K562 (cell line): ENCODE results near the gene VWDE. TPM values are rescaled to one million over a fixed set of nuclear protein-coding genes. Genes with fewer than 3 reads are reported as not detected.
A peak's percentile ranks its signal among the peaks of the same experiment; 100 is the strongest.

Source experiments
- ARID1B ChIP-seq: fragments of 450-650 bp; IDR thresholded peaks from 2 replicates; pipeline ENCODE4 v1.6.1; 2016; ENCODE audit warnings: antibody characterized with exemption, mild to moderate bottlenecking, inconsistent platforms
- HNRNPL ChIP-seq: fragments of 200-400 bp; formaldehyde crosslinking; IDR thresholded peaks from 2 replicates; pipeline ENCODE4 v1.6.1; 2017; ENCODE audit warnings: low read depth, mild to moderate bottlenecking, low read length
- SRSF3 ChIP-seq: fragments of 200-400 bp; formaldehyde crosslinking; IDR thresholded peaks from 2 replicates; pipeline ENCODE4 v1.6.1; 2016; ENCODE audit warnings: mild to moderate bottlenecking, low read length, moderate library complexity; ENCODE audit not compliant: insufficient read depth
- TRIM28 ChIP-seq: fragments of 450-650 bp; IDR thresholded peaks from 2 replicates; pipeline ENCODE4 v1.6.1; 2017
- ZBTB43 ChIP-seq: sonication (generic); formaldehyde crosslinking; IDR thresholded peaks from 2 replicates; pipeline ENCODE4 v1.8.0; 2023; ENCODE audit warnings: mild to moderate bottlenecking, missing genetic modification reagents
- ZNF445 ChIP-seq: fragments of 250-450 bp; sonication (Bioruptor Pico); IDR thresholded peaks from 2 replicates; pipeline ENCODE4 v1.4.0; 2020; ENCODE audit warnings: low read depth, mild to moderate bottlenecking, moderate library complexity
- ZNF830 ChIP-seq: fragments of 250-450 bp; sonication (Bioruptor Pico); IDR thresholded peaks from 2 replicates; pipeline ENCODE4 v1.5.0; 2021; ENCODE audit warnings: mild to moderate bottlenecking
- polyA plus RNA-seq, 8 experiments: library from polyadenylated mRNA; depleted of rRNA in 4 of 8; stranded (reverse) in 5 of 8; unstranded in 3 of 8; fragments of >200 nt; fragmentation: Nextera tagmentation in 2 of 8; fragmentation: Illumina TruSeq in 1 of 8; extraction: Ambion mirVana in 2 of 8; extraction: Trizol in 1 of 8; gene quantifications; 2 replicates each; pipeline versions ENCODE4 v1.2.1 to v1.2.3, GENCODE V29; 2011 to 2014; ENCODE audit warnings: inconsistent platforms in 1 of 8, missing spikeins in 1 of 8
- total RNA-seq, 7 experiments: library from RNA; depleted of rRNA in 6 of 7; stranded (reverse); fragments of >200 nt in 6 of 7; fragmentation: Illumina TruSeq in 2 of 7; extraction: Trizol in 2 of 7; gene quantifications; 2 replicates each; pipeline versions ENCODE4 v1.2.1 to v1.2.3, GENCODE V29; 2011 to 2021; ENCODE audit warnings: low replicate concordance in 1 of 7
- TF ChIP-seq, protein P1 (sequence below): fragments of 200-800 bp; sonication (Bioruptor generic); IDR thresholded peaks from 2 replicates; pipeline ENCODE4 v1.6.1; 2016; ENCODE audit warnings: missing genetic modification characterization, missing compliant biosample characterization
- TF ChIP-seq, protein P2 (sequence below): fragments of 450-650 bp; formaldehyde crosslinking; IDR thresholded peaks from 2 replicates; pipeline ENCODE4 v1.4.0; 2022; ENCODE audit warnings: missing genetic modification characterization
- TF ChIP-seq, protein P3 (sequence below): fragments of 250-450 bp; sonication (Bioruptor Pico); IDR thresholded peaks from 2 replicates; pipeline ENCODE4 v1.4.0; 2020; ENCODE audit warnings: mild to moderate bottlenecking, moderate library complexity, borderline replicate concordance
- TF ChIP-seq, protein P4 (sequence below), 2 experiments: fragments of 150-350 bp in 1 of 2; IDR thresholded peaks; 2 replicates each; pipeline ENCODE4 v1.6.1; 2012 to 2016; ENCODE audit warnings: low read depth in 2 of 2, low read length in 2 of 2, mild to moderate bottlenecking in 1 of 2, moderate library complexity in 1 of 2
- TF ChIP-seq, protein P5 (sequence below): conservative IDR thresholded peaks from 2 replicates; pipeline ENCODE4 v1.6.1; 2011; ENCODE audit warnings: low read depth, mild to moderate bottlenecking, low read length; ENCODE audit not compliant: control insufficient read depth

VWDE gene
- total and polyA plus RNA-seq, 9 of the 15 experiments (the other 6 are each of a cell fraction or from before 2014, with no cell fraction given), result 40.6 to 162 (median 95.2) TPM

DNA sequence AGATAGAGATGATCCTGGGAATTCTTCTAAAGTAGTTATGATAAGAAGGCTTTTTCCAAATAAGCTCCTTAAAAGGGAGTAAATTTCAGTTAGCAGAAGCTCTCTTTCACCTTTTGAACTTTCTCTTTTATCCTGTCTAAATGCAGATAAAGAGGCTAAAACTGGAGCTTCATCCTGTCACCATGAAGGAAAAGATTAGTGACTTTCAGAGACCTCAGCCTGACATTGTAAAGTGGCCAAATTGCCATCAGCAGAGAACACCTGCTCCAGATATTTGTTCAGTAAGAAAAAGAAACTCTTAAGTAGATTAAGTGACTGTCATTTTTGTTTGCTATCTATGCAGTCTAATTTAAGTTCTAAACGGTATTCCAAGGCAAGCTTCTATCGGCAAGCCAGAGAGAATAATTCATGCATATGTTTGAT lies 18.3 kb downstream of the VWDE start (continued):
- TF ChIP-seq, protein P1, sequence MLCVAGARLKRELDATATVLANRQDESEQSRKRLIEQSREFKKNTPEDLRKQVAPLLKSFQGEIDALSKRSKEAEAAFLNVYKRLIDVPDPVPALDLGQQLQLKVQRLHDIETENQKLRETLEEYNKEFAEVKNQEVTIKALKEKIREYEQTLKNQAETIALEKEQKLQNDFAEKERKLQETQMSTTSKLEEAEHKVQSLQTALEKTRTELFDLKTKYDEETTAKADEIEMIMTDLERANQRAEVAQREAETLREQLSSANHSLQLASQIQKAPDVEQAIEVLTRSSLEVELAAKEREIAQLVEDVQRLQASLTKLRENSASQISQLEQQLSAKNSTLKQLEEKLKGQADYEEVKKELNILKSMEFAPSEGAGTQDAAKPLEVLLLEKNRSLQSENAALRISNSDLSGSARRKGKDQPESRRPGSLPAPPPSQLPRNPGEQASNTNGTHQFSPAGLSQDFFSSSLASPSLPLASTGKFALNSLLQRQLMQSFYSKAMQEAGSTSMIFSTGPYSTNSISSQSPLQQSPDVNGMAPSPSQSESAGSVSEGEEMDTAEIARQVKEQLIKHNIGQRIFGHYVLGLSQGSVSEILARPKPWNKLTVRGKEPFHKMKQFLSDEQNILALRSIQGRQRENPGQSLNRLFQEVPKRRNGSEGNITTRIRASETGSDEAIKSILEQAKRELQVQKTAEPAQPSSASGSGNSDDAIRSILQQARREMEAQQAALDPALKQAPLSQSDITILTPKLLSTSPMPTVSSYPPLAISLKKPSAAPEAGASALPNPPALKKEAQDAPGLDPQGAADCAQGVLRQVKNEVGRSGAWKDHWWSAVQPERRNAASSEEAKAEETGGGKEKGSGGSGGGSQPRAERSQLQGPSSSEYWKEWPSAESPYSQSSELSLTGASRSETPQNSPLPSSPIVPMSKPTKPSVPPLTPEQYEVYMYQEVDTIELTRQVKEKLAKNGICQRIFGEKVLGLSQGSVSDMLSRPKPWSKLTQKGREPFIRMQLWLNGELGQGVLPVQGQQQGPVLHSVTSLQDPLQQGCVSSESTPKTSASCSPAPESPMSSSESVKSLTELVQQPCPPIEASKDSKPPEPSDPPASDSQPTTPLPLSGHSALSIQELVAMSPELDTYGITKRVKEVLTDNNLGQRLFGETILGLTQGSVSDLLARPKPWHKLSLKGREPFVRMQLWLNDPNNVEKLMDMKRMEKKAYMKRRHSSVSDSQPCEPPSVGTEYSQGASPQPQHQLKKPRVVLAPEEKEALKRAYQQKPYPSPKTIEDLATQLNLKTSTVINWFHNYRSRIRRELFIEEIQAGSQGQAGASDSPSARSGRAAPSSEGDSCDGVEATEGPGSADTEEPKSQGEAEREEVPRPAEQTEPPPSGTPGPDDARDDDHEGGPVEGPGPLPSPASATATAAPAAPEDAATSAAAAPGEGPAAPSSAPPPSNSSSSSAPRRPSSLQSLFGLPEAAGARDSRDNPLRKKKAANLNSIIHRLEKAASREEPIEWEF (CRISPR knock-in tag), result no peak
- TF ChIP-seq, protein P2, sequence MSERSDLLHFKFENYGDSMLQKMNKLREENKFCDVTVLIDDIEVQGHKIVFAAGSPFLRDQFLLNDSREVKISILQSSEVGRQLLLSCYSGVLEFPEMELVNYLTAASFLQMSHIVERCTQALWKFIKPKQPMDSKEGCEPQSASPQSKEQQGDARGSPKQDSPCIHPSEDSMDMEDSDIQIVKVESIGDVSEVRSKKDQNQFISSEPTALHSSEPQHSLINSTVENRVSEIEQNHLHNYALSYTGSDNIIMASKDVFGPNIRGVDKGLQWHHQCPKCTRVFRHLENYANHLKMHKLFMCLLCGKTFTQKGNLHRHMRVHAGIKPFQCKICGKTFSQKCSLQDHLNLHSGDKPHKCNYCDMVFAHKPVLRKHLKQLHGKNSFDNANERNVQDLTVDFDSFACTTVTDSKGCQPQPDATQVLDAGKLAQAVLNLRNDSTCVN (CRISPR knock-in tag), result no peak
- TF ChIP-seq SRSF3, result no peak
- TF ChIP-seq ZNF445 (CRISPR knock-in tag), result no peak
- no peak for TF ChIP-seq HNRNPL
- TF ChIP-seq, protein P3, sequence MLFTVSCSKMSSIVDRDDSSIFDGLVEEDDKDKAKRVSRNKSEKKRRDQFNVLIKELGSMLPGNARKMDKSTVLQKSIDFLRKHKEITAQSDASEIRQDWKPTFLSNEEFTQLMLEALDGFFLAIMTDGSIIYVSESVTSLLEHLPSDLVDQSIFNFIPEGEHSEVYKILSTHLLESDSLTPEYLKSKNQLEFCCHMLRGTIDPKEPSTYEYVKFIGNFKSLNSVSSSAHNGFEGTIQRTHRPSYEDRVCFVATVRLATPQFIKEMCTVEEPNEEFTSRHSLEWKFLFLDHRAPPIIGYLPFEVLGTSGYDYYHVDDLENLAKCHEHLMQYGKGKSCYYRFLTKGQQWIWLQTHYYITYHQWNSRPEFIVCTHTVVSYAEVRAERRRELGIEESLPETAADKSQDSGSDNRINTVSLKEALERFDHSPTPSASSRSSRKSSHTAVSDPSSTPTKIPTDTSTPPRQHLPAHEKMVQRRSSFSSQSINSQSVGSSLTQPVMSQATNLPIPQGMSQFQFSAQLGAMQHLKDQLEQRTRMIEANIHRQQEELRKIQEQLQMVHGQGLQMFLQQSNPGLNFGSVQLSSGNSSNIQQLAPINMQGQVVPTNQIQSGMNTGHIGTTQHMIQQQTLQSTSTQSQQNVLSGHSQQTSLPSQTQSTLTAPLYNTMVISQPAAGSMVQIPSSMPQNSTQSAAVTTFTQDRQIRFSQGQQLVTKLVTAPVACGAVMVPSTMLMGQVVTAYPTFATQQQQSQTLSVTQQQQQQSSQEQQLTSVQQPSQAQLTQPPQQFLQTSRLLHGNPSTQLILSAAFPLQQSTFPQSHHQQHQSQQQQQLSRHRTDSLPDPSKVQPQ (CRISPR knock-in tag), result no peak
- peak; percentile 98 for TF ChIP-seq ARID1B
- TF ChIP-seq, protein P4, sequence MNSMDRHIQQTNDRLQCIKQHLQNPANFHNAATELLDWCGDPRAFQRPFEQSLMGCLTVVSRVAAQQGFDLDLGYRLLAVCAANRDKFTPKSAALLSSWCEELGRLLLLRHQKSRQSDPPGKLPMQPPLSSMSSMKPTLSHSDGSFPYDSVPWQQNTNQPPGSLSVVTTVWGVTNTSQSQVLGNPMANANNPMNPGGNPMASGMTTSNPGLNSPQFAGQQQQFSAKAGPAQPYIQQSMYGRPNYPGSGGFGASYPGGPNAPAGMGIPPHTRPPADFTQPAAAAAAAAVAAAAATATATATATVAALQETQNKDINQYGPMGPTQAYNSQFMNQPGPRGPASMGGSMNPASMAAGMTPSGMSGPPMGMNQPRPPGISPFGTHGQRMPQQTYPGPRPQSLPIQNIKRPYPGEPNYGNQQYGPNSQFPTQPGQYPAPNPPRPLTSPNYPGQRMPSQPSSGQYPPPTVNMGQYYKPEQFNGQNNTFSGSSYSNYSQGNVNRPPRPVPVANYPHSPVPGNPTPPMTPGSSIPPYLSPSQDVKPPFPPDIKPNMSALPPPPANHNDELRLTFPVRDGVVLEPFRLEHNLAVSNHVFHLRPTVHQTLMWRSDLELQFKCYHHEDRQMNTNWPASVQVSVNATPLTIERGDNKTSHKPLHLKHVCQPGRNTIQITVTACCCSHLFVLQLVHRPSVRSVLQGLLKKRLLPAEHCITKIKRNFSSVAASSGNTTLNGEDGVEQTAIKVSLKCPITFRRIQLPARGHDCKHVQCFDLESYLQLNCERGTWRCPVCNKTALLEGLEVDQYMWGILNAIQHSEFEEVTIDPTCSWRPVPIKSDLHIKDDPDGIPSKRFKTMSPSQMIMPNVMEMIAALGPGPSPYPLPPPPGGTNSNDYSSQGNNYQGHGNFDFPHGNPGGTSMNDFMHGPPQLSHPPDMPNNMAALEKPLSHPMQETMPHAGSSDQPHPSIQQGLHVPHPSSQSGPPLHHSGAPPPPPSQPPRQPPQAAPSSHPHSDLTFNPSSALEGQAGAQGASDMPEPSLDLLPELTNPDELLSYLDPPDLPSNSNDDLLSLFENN (IDR thresholded peaks at IDR 0.05; ENCODE audit: low read depth in 2 of 2, low read length in 2 of 2), result peak in 1 of 2 experiments; percentile 95; a peak in 2 of 4 replicates
- TF ChIP-seq, protein P5, sequence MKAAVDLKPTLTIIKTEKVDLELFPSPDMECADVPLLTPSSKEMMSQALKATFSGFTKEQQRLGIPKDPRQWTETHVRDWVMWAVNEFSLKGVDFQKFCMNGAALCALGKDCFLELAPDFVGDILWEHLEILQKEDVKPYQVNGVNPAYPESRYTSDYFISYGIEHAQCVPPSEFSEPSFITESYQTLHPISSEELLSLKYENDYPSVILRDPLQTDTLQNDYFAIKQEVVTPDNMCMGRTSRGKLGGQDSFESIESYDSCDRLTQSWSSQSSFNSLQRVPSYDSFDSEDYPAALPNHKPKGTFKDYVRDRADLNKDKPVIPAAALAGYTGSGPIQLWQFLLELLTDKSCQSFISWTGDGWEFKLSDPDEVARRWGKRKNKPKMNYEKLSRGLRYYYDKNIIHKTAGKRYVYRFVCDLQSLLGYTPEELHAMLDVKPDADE, result no peak
- TF ChIP-seq ZNF830 (CRISPR knock-in tag), result no peak
- TF ChIP-seq ZBTB43 (CRISPR knock-in tag), result no peak
- TF ChIP-seq TRIM28, result no peak
